Measurements from ENCODE around the gene GNPTAB. TPM values are rescaled to one million over a fixed set of nuclear protein-coding genes. Genes with fewer than 3 reads are reported as not detected.

Gene GNPTAB
- 10.4 to 15.5 TPM (median 13.9 TPM) in 5 replicates for total RNA-seq (2022; extraction: Qiagen RNA extraction; ENCODE audit: low read depth)

DNA sequence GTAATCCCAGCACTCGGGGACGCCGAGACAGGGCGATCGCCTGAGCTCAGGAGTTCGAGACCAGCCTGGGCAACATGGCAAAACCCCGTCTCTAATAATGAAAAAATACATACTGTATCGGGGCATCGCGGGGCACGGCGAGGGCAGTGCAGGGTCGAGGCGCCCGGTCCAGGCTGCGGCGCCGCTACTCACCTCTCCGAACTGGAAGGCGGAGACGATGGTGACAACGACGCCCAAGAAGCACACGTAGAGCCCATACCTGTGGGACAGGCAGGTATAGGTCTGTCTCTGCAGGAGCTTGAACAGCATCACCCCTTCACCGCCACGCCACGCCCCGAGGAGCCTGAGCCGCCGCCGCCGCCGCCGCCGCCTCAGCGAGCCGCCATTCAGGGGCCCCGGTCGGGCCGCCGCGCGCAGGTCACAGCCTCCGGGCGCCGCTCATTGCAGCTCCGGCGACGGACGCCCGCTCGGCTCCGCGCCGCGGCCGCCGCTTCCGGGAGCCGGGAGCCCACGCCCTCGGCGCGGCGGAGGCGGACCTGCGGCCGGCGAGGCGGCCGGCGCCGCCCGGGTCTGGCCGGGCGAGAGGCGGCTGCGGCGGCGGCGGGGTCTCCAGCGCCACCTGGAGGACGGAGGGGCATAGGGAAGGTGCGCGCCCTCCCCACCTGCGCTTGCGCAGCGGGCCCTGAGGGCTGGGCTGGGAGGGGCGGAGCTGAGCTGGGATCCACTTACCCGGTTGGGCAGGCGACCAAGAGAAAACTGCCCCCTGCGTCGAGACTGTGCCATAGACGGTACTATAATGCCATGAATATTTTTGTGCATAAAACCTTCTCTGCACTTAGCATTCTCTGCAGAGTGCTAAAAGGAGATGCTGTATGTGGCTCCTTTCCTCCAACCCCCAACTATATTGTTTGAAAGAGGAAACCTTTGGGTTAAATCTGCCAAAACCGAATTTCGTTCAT is at the start of gene GNPTAB:
GNPTAB (minus strand) TSS at position 593 of the 959 bp plus-strand sequence; CDS start at position 309, 284 bp downstream.

DNA sequence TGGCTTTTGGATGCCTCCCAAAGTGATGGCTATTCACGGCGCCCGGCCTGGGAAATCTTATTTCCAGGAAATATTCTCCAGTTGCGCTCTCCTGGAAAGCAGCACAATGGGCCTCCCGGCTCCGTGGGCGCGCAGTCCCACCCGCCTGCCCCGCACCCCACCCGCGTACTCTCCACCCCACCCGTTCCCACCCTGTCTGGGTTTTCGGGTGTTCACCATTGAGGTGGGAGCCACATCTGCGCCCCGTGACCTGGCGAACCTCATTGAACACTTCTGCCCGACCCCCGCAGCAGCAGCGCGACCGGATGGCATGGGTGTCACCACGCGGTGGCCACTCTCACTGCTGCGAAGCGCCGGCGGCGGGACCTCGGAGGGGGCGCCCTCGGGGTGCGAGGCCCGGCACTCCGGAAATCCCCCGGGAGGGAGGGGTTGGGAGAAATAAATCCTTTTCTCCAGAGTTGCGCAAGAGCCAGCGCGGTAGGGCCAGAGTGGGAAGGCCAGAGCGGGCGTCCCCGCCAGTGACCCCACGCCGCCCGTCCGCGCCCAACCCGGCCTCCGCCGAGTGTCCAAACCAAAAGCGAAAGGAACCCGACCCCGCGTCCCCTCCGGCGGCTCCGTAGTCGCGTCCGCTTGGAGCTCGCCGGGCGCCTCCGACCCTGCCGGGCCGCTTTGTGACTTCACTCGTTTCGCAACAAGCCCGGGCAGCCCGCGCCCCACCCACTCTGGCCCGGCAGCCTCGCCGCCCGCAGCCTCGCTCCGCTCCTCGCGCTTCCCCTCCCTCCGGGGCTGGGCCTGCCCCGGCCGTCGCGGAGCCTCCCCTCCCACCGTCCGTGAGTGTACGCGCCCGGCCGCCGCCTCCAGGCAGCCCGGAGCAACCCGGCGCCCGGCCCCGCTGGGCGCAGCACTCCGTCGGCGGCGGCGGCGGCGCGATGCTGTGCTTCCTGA is 46.4 kb upstream of the GNPTAB start, which contains the start of gene DRAM1:
DRAM1 (plus strand) TSS at position 720 of the 945 bp plus-strand sequence; CDS start at position 930, 210 bp downstream.

GRCh38 chr12:101738920-101739665 is 91.7 kb downstream of the GNPTAB start, which contains the start of gene SYCP3:
Gene SYCP3, minus strand, starts transcription at chr12:101739462. Its CDS starts 1,527 bp downstream, at chr12:101737935.

DNA sequence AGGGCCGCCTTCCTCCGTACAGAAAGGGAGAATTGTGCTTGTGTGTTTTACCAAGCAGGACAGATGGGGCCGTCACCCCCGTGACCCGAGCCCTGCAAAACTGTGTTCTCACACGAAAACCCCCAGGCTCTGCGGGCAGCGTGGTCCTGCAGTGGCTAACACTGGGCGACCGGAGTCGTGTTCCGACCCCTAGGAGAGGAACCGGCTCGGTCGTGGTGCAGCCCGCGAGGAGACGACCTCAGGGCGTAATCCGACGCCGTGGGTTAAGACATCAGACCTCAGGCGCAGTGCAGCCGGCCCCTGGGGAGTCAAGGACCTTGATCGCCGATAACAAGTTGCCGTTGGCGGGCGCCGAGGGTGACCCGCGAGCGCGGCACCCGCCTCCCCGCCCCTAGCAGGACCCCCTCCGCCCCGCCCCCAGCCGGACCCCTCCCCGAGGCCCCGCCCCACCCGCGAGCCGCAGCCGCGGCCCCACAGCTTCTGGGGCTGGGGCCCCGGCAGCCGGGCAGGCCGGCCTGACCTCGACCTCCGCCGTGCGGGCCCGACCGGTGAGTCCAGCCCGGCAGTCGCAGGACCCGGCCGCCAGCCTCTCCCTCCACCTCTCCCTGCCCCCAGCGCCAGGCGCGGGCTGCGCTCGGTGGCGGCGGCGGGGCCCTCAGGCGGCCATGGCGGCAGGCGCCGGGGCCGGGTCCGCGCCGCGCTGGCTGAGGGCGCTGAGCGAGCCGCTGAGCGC is 133.4 kb downstream of the GNPTAB start, which contains the start of gene CHPT1:
CHPT1 (plus strand) TSS at position 444 of the 733 bp plus-strand sequence; CDS start at position 666, 222 bp downstream.

Other genes with a start within 250 kb of the GNPTAB start
- not detected in 5 replicates for gene MYBPC1, start 236.0 kb downstream of the GNPTAB start, total RNA-seq (2022; extraction: Qiagen RNA extraction; ENCODE audit: low read depth)
- 42.3 to 83.1 TPM (median 72.6 TPM) in 5 replicates for gene CHPT1, start 133.3 kb downstream of the GNPTAB start, total RNA-seq (2022; extraction: Qiagen RNA extraction; ENCODE audit: low read depth)
- not detected in 5 replicates for gene SYCP3, start 91.5 kb downstream of the GNPTAB start, total RNA-seq (2022; extraction: Qiagen RNA extraction; ENCODE audit: low read depth)
- 19.7 to 27.1 TPM (median 20.8 TPM) in 5 replicates for gene DRAM1, start 46.6 kb upstream of the GNPTAB start, total RNA-seq (2022; extraction: Qiagen RNA extraction; ENCODE audit: low read depth)
- 27.5 to 42.6 TPM (median 30.4 TPM) in 5 replicates for gene WASHC3, start 231.0 kb upstream of the GNPTAB start, total RNA-seq (2022; extraction: Qiagen RNA extraction; ENCODE audit: low read depth)